ENCODE data around the gene LKAAEAR1. TPM values are rescaled to one million over a fixed set of nuclear protein-coding genes. Genes with fewer than 3 reads are reported as not detected.
A peak's percentile ranks its signal among the peaks of the same experiment; 100 is the strongest.

The LKAAEAR1 gene
- total and polyA plus RNA-seq, 2 of the 13 experiments (the other 11 are each of a cell fraction or from before 2014, with no cell fraction given), result not detected

GRCh38 chr20:64064145-64064698 is 20.0 kb downstream of the LKAAEAR1 start (continued):
- TF ChIP-seq ZNF362 (CRISPR knock-in tag; IDR thresholded peaks at IDR 0.05; ENCODE audit: borderline replicate concordance) (no peak), ZBED4 (CRISPR knock-in tag; IDR thresholded peaks at IDR 0.05; ENCODE audit: borderline replicate concordance) (no peak), FOXO4 (CRISPR knock-in tag; conservative IDR thresholded peaks at IDR 0.05) (0 out of 2 replicates have a peak, but pooled peaks have one; percentile 5), ZKSCAN1 (IDR thresholded peaks at IDR 0.05; ENCODE audit: low read length) (no peak), NONO (IDR thresholded peaks at IDR 0.05) (no peak), NONO (CRISPR knock-in tag; conservative IDR thresholded peaks at IDR 0.05) (no peak), IKZF4 (CRISPR knock-in tag; IDR thresholded peaks at IDR 0.05; ENCODE audit: borderline replicate concordance, low read depth, not compliant biosample characterization) (no peak), ZNF24 (IDR thresholded peaks at IDR 0.05) (no peak), ZBTB38 (CRISPR knock-in tag; IDR thresholded peaks at IDR 0.05) (peak; percentile 59), MTF1 (CRISPR knock-in tag; IDR thresholded peaks at IDR 0.05) (no peak), ZBTB34 (CRISPR knock-in tag; IDR thresholded peaks at IDR 0.05) (no peak), ZNF552 (CRISPR knock-in tag; IDR thresholded peaks at IDR 0.05; ENCODE audit: borderline replicate concordance) (no peak), GRHL1 (CRISPR knock-in tag; conservative IDR thresholded peaks at IDR 0.05) (no peak), ZNF816 (CRISPR knock-in tag; IDR thresholded peaks at IDR 0.05; ENCODE audit: borderline replicate concordance) (0 out of 2 replicates have a peak, but pooled peaks have one; percentile 57), RFX5 (IDR thresholded peaks at IDR 0.05; ENCODE audit: low read depth, low read length) (no peak), HNRNPL (IDR thresholded peaks at IDR 0.05; ENCODE audit: low read depth, low read length) (peak; percentile 69; the same call in 1 of the 2 replicates)

All from HepG2 (cell line).